Measurements from ENCODE around the gene CMBL.

- no peak for TF ChIP-seq EZH2 (IDR thresholded peaks at IDR 0.05)
- no peak for TF ChIP-seq POLR2AphosphoS5 (IDR thresholded peaks at IDR 0.05; ENCODE audit: borderline replicate concordance, low read depth, low read length)
Measured at GRCh38 chr5:10320793-10321192, 13.1 kb upstream of the CMBL start.
